Spinal cord (tissue), 10 donors: ENCODE measurements around the gene NANOG. TPM values are rescaled to one million over a fixed set of nuclear protein-coding genes. Genes with fewer than 3 reads are reported as not detected.
"Not testable (repeated sequence)": the region's sequence is repeated elsewhere in the genome, so short reads cannot be mapped to it uniquely, and the experiment has no call there.

Source experiments
- DNase-seq, 6 donors: peaks; one replicate each; pipeline versions ENCODE4 v3.0.0 to v3.0.0-alpha.2; 2013 to 2015; ENCODE audit warnings: low spot score in 6 of 6, low read depth in 4 of 6
- H3K27ac ChIP-seq: one replicate; pipeline ENCODE4 v1.5.1; 2013; ENCODE audit warnings: low read depth, low read length, control low read depth
- H3K27me3 ChIP-seq: one replicate; pipeline ENCODE4 v1.6.1; 2013; ENCODE audit warnings: low read length; ENCODE audit not compliant: control insufficient read depth, insufficient read depth
- H3K36me3 ChIP-seq: one replicate; pipeline ENCODE4 v1.6.1; 2013; ENCODE audit warnings: low read length; ENCODE audit not compliant: control insufficient read depth, insufficient read depth
- H3K4me1 ChIP-seq: one replicate; pipeline ENCODE4 v1.6.1; 2013; ENCODE audit warnings: low read length; ENCODE audit not compliant: control insufficient read depth, insufficient read depth
- H3K4me3 ChIP-seq: one replicate; pipeline ENCODE4 v1.5.1; 2013; ENCODE audit warnings: low read depth, low read length, control low read depth
- H3K9me3 ChIP-seq: one replicate; pipeline ENCODE4 v1.6.1; 2013; ENCODE audit warnings: low read length; ENCODE audit not compliant: control insufficient read depth, insufficient read depth
- WGBS: methylation state at CpG from one replicate; pipeline ENCODE4 v1.1.5; 2013; ENCODE audit warnings: missing lambda C conversion rate; ENCODE audit not compliant: insufficient coverage; 5-methylcytosine and 5-hydroxymethylcytosine counted together
- polyA plus RNA-seq, 2 donors: library from polyadenylated mRNA; unstranded; fragments of 120-200 nt; gene quantifications; one replicate each; pipeline ENCODE4 v1.2.1, GENCODE V29; 2013; ENCODE audit not compliant: insufficient read length in 2 of 2
- small RNA-seq: library from RNA; depleted of rRNA; stranded (forward); fragments of <200 nt; gene quantifications from one replicate; pipeline ENCODE3, GENCODE V24; 2014; ENCODE audit warnings: low replicate concordance
- total RNA-seq, 2 donors: library from RNA; depleted of rRNA in 1 of 2; stranded (reverse); fragments of 120-200 nt in 1 of 2; fragments of >200 nt in 1 of 2; gene quantifications; one replicate each; pipeline versions ENCODE4 v1.2.3 to v1.2.4, GENCODE V29; 2013 to 2014
- donor health status: healthy.

Gene NANOG
- total and polyA plus RNA-seq, 4 donors: 0.15 to 0.20 (median 0.18) TPM

DNA sequence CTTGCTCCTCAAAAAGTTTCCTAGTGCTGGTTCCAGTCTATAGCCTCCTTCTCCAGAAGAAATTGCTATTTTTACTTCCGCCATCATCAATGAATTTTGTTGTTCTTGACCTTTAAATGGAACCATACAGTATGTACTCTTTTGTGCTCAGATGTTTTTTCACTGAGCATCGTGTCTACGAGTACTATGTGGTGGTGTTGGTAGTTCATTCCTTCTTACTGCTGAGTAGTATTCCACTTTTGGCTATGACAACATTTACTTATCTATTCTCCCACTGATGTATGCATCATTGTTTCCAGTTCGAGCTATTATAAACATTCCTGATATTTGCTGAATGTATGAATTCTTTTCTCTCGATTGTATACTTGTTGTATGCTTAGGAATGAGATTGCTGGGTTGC, 54.9 kb downstream of the NANOG start:
- H3K27me3 ChIP-seq: no peaks in the 10 kb centered on the region
- no peak overlapping the region for H3K4me3 ChIP-seq
- H3K27ac ChIP-seq: no peak overlapping the region
- DNase-seq: no peak
- no peaks in the 10 kb centered on the region for H3K36me3 ChIP-seq
- H3K9me3 ChIP-seq: no peaks in the 10 kb centered on the region
- no CpG with 5 or more reads among the region's 5 CpGs for WGBS
- no peaks in the 10 kb centered on the region for H3K4me1 ChIP-seq

DNA sequence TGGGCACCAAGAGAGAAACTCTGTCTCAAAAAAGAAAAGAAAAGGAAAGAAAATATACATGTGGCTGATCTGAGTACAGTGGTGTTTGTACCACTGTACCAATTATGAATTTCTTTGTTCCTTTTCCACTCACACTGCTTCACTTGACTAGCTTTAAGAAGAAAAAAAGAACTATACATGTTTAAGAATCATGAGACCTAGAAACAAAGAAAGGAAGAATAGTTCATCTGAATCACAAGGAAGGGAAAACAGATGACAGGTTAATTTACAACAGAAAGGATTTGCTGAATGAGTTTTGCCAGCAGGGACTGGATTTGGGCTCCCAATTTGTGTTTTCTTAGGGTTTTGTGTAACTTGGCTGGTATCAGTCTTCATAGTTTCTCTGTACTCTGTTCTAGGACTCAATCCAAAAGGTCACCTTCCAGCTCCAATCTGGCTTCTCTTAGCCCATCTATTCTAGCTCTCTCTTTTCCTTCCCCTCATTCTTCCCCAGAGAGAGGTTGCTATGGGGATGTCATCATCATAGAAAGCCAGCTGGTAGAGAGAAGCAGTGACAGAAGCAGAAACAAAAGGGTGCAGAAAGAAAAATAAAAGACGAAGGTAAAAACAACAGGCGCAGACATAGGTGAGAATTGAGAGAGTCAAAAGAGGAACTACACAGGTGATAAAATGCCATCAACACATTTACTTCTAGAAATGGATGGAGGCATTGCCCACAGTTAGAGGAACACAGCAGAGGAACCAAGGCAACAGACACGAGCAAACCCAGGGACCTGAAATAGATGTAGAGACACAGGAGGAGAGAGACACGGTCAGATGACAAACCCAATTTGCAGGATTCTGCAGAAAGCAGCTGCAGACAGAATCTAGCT, 58.3 kb downstream of the NANOG start:
- DNase-seq: peak in 4 of 6 donors; percentile 24 to 90 (median 63)
- not testable (repeated sequence) for H3K27me3 ChIP-seq, H3K4me3 ChIP-seq, H3K36me3 ChIP-seq, H3K9me3 ChIP-seq, H3K4me1 ChIP-seq
- WGBS: no CpG with 5 or more reads among the region's 4 CpGs
- peak overlapping the region; percentile 33 for H3K27ac ChIP-seq

DNA sequence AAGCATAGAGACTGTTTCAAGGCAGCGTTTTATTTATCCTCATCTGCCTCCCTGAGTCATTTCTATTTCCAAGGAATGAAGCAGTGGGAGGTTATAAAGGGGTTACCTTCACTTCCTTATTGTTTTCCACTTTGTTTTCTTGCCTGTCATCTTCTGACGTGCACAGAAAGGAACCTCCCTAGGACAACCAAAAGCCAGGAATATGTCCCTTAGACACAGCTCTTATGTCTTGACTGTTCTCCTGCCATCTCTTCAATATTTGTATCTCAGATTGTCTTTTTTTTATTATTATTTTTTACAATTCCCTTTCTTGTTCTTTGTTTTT, 58.9 kb downstream of the NANOG start:
- not testable (repeated sequence) for H3K4me1 ChIP-seq, H3K27me3 ChIP-seq, H3K36me3 ChIP-seq, H3K27ac ChIP-seq, H3K4me3 ChIP-seq, H3K9me3 ChIP-seq
- peak in 1 of 6 donors; percentile 9 for DNase-seq
- no CpG with 5 or more reads among the region's 2 CpGs for WGBS

Small RNAs within 50 kb of the gene (small RNA-seq; reads per million reads assigned to genes)
- not detected for gene RF00019

Other genes with a start within 250 kb of the NANOG start
- gene APOBEC1, start 123.5 kb upstream of the NANOG start, total RNA-seq: not detected
- not detected for gene APOBEC1, start 123.5 kb upstream of the NANOG start, polyA plus RNA-seq
- under 1 TPM in 1 of 2 donors, not detected in 1; 0.28 TPM for gene GDF3, start 93.6 kb upstream of the NANOG start, total RNA-seq
- gene GDF3, start 93.6 kb upstream of the NANOG start, polyA plus RNA-seq: 1 to 10 TPM in 1 of 2 donors, under 1 TPM in 1; 0.12 to 1.1 TPM
- not detected for gene DPPA3, start 78.0 kb upstream of the NANOG start, total RNA-seq
- gene DPPA3, start 78.0 kb upstream of the NANOG start, polyA plus RNA-seq: not detected
- gene CLEC4C, start 42.0 kb upstream of the NANOG start, total RNA-seq: not detected
- gene CLEC4C, start 42.0 kb upstream of the NANOG start, polyA plus RNA-seq: under 1 TPM in 1 of 2 donors, not detected in 1; 0.12 TPM
- not detected for gene NANOGNB, start 24.2 kb upstream of the NANOG start, total RNA-seq
- gene NANOGNB, start 24.2 kb upstream of the NANOG start, polyA plus RNA-seq: not detected
- gene SLC2A14, start 83.5 kb downstream of the NANOG start, total RNA-seq: under 1 TPM; 0.22 to 0.30 TPM
- gene SLC2A14, start 83.5 kb downstream of the NANOG start, polyA plus RNA-seq: under 1 TPM; 0.38 to 0.96 TPM
- 100 to 1,000 TPM; 132 to 210 TPM for gene SLC2A3, start 146.8 kb downstream of the NANOG start, total RNA-seq
- gene SLC2A3, start 146.8 kb downstream of the NANOG start, polyA plus RNA-seq: 10 to 100 TPM; 28.5 to 63.6 TPM
- gene FOXJ2, start 243.3 kb downstream of the NANOG start, total RNA-seq: 10 to 100 TPM in 1 of 2 donors, 1 to 10 TPM in 1; 9.5 to 11.6 TPM
- gene FOXJ2, start 243.3 kb downstream of the NANOG start, polyA plus RNA-seq: 10 to 100 TPM; 17.8 to 18.7 TPM